SK-N-MC (cell line): ENCODE results near the gene RASA3.

Experiments used
- EZH2 ChIP-seq: fragments of 200-600 bp; sonication (generic); IDR thresholded peaks from one replicate; pipeline ENCODE4 v1.6.1; 2017; ENCODE audit warnings: antibody characterized with exemption
- POLR2AphosphoS5 ChIP-seq: IDR thresholded peaks from 2 replicates; pipeline ENCODE4 v1.6.1; 2012; ENCODE audit warnings: mild to moderate bottlenecking, low read depth, low read length, borderline replicate concordance

GRCh38 chr13:114027826-114028225 is 104.6 kb downstream of the RASA3 start:
- TF ChIP-seq EZH2 (no peak), POLR2AphosphoS5 (no peak)
